ENCODE results near the gene CRX. TPM values are rescaled to one million over a fixed set of nuclear protein-coding genes. Genes with fewer than 3 reads are reported as not detected.
"Not testable (repeated sequence)": the region's sequence is repeated elsewhere in the genome, so short reads cannot be mapped to it uniquely, and the experiment has no call there.

The CRX gene
- total RNA-seq, 1 donor from 2014 or later = not detected

GRCh38 chr19:47798904-47799266 is 22.9 kb upstream of the CRX start:
- peaks cover 13% of the 10 kb centered on the region for H3K27me3 Mint-ChIP-seq
- DNase-seq (ENCODE audit: extremely low spot score, unreplicated experiment) = no peak
- H3K4me3 Mint-ChIP-seq = no peak overlapping the region
- no peaks in the 10 kb centered on the region for H3K4me1 Mint-ChIP-seq (ENCODE audit: unreplicated experiment)
- no peaks in the 10 kb centered on the region for H3K36me3 Mint-ChIP-seq
- no peak overlapping the region for H3K27ac Mint-ChIP-seq
- H3K9me3 Mint-ChIP-seq = no peaks in the 10 kb centered on the region
- no peak for TF ChIP-seq CTCF (conservative IDR thresholded peaks at IDR 0.05)

- peaks cover 13% of the 10 kb centered on the region for H3K27me3 Mint-ChIP-seq
- no peak overlapping the region for H3K4me3 Mint-ChIP-seq
- no peaks in the 10 kb centered on the region for H3K36me3 Mint-ChIP-seq
- TF ChIP-seq CTCF (conservative IDR thresholded peaks at IDR 0.05) = no peak
- H3K4me1 Mint-ChIP-seq (ENCODE audit: unreplicated experiment) = no peaks in the 10 kb centered on the region
- H3K9me3 Mint-ChIP-seq = no peaks in the 10 kb centered on the region
- DNase-seq (ENCODE audit: extremely low spot score, unreplicated experiment) = no peak
- H3K27ac Mint-ChIP-seq = no peak overlapping the region
These were observed 20.5 kb upstream of the CRX start for GRCh38 chr19:47801270-47801669.

GRCh38 chr19:47802521-47803043 is 19.2 kb upstream of the CRX start:
- DNase-seq (ENCODE audit: extremely low spot score, unreplicated experiment) = no peak
- no peak overlapping the region for H3K4me3 Mint-ChIP-seq
- no peaks in the 10 kb centered on the region for H3K4me1 Mint-ChIP-seq (ENCODE audit: unreplicated experiment)
- H3K9me3 Mint-ChIP-seq = no peaks in the 10 kb centered on the region
- no peaks in the 10 kb centered on the region for H3K36me3 Mint-ChIP-seq
- no peak for TF ChIP-seq CTCF (conservative IDR thresholded peaks at IDR 0.05)
- H3K27ac Mint-ChIP-seq = no peak overlapping the region
- peaks cover 13% of the 10 kb centered on the region for H3K27me3 Mint-ChIP-seq

- not testable (repeated sequence) for H3K4me1 Mint-ChIP-seq (ENCODE audit: unreplicated experiment)
These were observed 18.6 kb upstream of the CRX start for GRCh38 chr19:47803148-47803547.

GRCh38 chr19:47803671-47804070 is 18.1 kb upstream of the CRX start:
- not testable (repeated sequence) for H3K36me3 Mint-ChIP-seq; H3K27ac Mint-ChIP-seq; H3K9me3 Mint-ChIP-seq; H3K27me3 Mint-ChIP-seq; H3K4me3 Mint-ChIP-seq; H3K4me1 Mint-ChIP-seq (ENCODE audit: unreplicated experiment); DNase-seq (ENCODE audit: extremely low spot score, unreplicated experiment)

More at GRCh38 chr19:47803148-47803547, 18.6 kb upstream of the CRX start:
- H3K36me3 Mint-ChIP-seq; H3K27me3 Mint-ChIP-seq; H3K4me3 Mint-ChIP-seq; H3K9me3 Mint-ChIP-seq; DNase-seq (ENCODE audit: extremely low spot score, unreplicated experiment); H3K27ac Mint-ChIP-seq: not testable (repeated sequence)

- H3K9me3 Mint-ChIP-seq; H3K36me3 Mint-ChIP-seq; DNase-seq (ENCODE audit: extremely low spot score, unreplicated experiment); H3K4me3 Mint-ChIP-seq; H3K4me1 Mint-ChIP-seq (ENCODE audit: unreplicated experiment); H3K27ac Mint-ChIP-seq; H3K27me3 Mint-ChIP-seq: not testable (repeated sequence)
These were observed 17.3 kb upstream of the CRX start, which contains the start of gene TPRX1 for GRCh38 chr19:47804451-47804850. Gene TPRX1, minus strand, starts transcription at chr19:47804551. Its CDS starts 12 bp downstream, at chr19:47804539.

- H3K27ac Mint-ChIP-seq = no peak overlapping the region
- H3K4me3 Mint-ChIP-seq = no peak overlapping the region
- no peaks in the 10 kb centered on the region for H3K27me3 Mint-ChIP-seq
- DNase-seq (ENCODE audit: extremely low spot score, unreplicated experiment) = no peak
- no peaks in the 10 kb centered on the region for H3K9me3 Mint-ChIP-seq
- no peaks in the 10 kb centered on the region for H3K36me3 Mint-ChIP-seq
- no peak for TF ChIP-seq CTCF (conservative IDR thresholded peaks at IDR 0.05)
- H3K4me1 Mint-ChIP-seq (ENCODE audit: unreplicated experiment) = no peaks in the 10 kb centered on the region
These were observed 16.4 kb upstream of the CRX start for GRCh38 chr19:47805313-47805712.
